K562 (cell line): ENCODE results near the gene ACO2. TPM values are rescaled to one million over a fixed set of nuclear protein-coding genes. Genes with fewer than 3 reads are reported as not detected.

Experiments
- ATAC-seq: fragments of 200-7000 bp; cut with Tn5 transposase; 3 replicates; pipeline ENCODE4 v1.9.1; 2020; ENCODE audit warnings: moderate library complexity
- BruUV-seq: library from RNA; stranded (reverse); fragments of 400-500 nt; replicated peaks from 2 replicates; lab custom pipeline; 2021; lab: Mats Ljungman, UMichigan
- CTCF ChIA-PET: fragments of 300-600 bp; formaldehyde crosslinking; extraction: SDS; loops from one replicate; lab custom pipeline; 2021; ENCODE audit warnings: low intra/inter-chr PET ratio; lab: Yijun Ruan, JAX
- POLR2A ChIA-PET: fragments of 300-600, 350-650 bp; sonication (Branson Sonifier 250); formaldehyde crosslinking; extraction: SDS; loops from one replicate; lab custom pipeline; 2021; ENCODE audit warnings: antibody characterized with exemption, inconsistent platforms; lab: Yijun Ruan, JAX
- DNase-seq, 4 experiments: peaks; one replicate each; pipeline versions ENCODE4 v3.0.0 to v3.0.0-alpha.2; 2011 to 2018; ENCODE audit warnings: low spot score in 3 of 4, mixed read lengths in 3 of 4; ENCODE audit errors: extremely low read depth in 1 of 4
- FAIRE-seq: peaks from 2 replicates; lab custom pipeline; 2011; peaks lifted over from hg19 to GRCh38; lab: Jason Lieb, UNC
- H2AFZ ChIP-seq: 2 replicates; pipeline ENCODE4 v1.6.0; 2011; ENCODE audit warnings: low read depth, low read length, control low read depth, inconsistent platforms
- H3K27ac ChIP-seq: fragments of 200-600 bp; 3 replicates; pipeline ENCODE4 v1.8.0; 2011; ENCODE audit warnings: low read depth, mild to moderate bottlenecking, control low read depth, inconsistent platforms, low read length, moderate library complexity, mixed read lengths; ENCODE audit errors: extremely low read depth
- H3K27me3 ChIP-seq, 2 experiments: fragments of 300-600 bp in 1 of 2; 2 replicates in 1 of 2; 3 replicates in 1 of 2; pipeline versions ENCODE4 v1.6.0 to v1.8.0; 2011; ENCODE audit warnings: inconsistent platforms in 2 of 2, low read length in 2 of 2, mild to moderate bottlenecking in 1 of 2, mixed read lengths in 1 of 2, moderate library complexity in 1 of 2; ENCODE audit not compliant: control insufficient read depth in 2 of 2, insufficient read depth in 2 of 2
- H3K36me3 ChIP-seq: fragments of 300-600 bp; 3 replicates; pipeline ENCODE4 v1.8.0; 2011; ENCODE audit warnings: mild to moderate bottlenecking, low read length, inconsistent platforms; ENCODE audit not compliant: control insufficient read depth, insufficient read depth
- H3K4me1 ChIP-seq, 2 experiments: fragments of 200-600 bp in 1 of 2; replicated peaks in 1 of 2; 2 replicates in 1 of 2; 3 replicates in 1 of 2; pipeline versions ENCODE4 v1.5.1 to v1.8.0; 2011; ENCODE audit warnings: inconsistent platforms in 2 of 2, low read length in 2 of 2, mild to moderate bottlenecking in 1 of 2, mixed read lengths in 1 of 2, moderate library complexity in 1 of 2; ENCODE audit not compliant: control insufficient read depth in 2 of 2, insufficient read depth in 2 of 2
- H3K4me2 ChIP-seq: 2 replicates; pipeline ENCODE4 v1.6.1; 2011; ENCODE audit warnings: low read length, control low read depth, inconsistent platforms, mixed read lengths; ENCODE audit not compliant: insufficient read depth
- H3K4me3 ChIP-seq: fragments of 200-600 bp; sonication (generic), shearing (Covaris generic); 2 replicates; pipeline ENCODE4 v1.5.1; 2016; ENCODE audit warnings: control low read depth, inconsistent platforms
- H3K79me2 ChIP-seq: fragments of 200-600 bp; 3 replicates; pipeline ENCODE4 v1.8.0; 2011; ENCODE audit warnings: low read length, inconsistent platforms; ENCODE audit not compliant: control insufficient read depth, insufficient read depth
- H3K9ac ChIP-seq, 2 experiments: 2 replicates each; pipeline versions ENCODE4 v1.6.0 to v1.6.1; 2011; ENCODE audit warnings: low read depth in 2 of 2, low read length in 2 of 2, control low read depth in 1 of 2, inconsistent platforms in 1 of 2, mild to moderate bottlenecking in 1 of 2, mixed read lengths in 1 of 2; ENCODE audit not compliant: insufficient read depth in 1 of 2
- H3K9me1 ChIP-seq: one replicate; pipeline ENCODE4 v1.6.0; 2011; ENCODE audit warnings: inconsistent platforms, mild to moderate bottlenecking, low read length, moderate library complexity; ENCODE audit not compliant: control insufficient read depth, insufficient read depth
- H3K9me3 ChIP-seq: replicated peaks from 2 replicates; pipeline ENCODE4 v1.5.1; 2011; ENCODE audit warnings: low read depth, low read length, inconsistent platforms; ENCODE audit not compliant: control insufficient read depth, insufficient read depth
- H4K20me1 ChIP-seq: replicated peaks from 2 replicates; pipeline ENCODE4 v1.6.1; 2011; ENCODE audit warnings: low read length, inconsistent platforms, mixed read lengths; ENCODE audit not compliant: control insufficient read depth, insufficient read depth
- BCOR ChIP-seq: fragments of 450-650 bp; IDR thresholded peaks from 2 replicates; pipeline ENCODE4 v1.6.1; 2016
- CBX8 ChIP-seq: fragments of 200-600 bp; sonication (generic); IDR thresholded peaks from 2 replicates; pipeline ENCODE4 v1.6.1; 2012; ENCODE audit warnings: borderline replicate concordance, mixed run types, low read depth, mild to moderate bottlenecking, moderate library complexity, mixed read lengths, low read length, control low read depth, inconsistent platforms; ENCODE audit not compliant: poor library complexity, severe bottlenecking; ENCODE audit errors: extremely low read depth
- ETV5 ChIP-seq: sonication (generic); formaldehyde crosslinking; IDR thresholded peaks from 2 replicates; pipeline ENCODE4 v1.4.0; 2020; ENCODE audit warnings: low read depth, mild to moderate bottlenecking, missing genetic modification reagents
- NR2C2 ChIP-seq, 2 experiments: fragments of 200-800 bp in 1 of 2; sonication (Bioruptor generic) in 1 of 2; sonication (generic) in 1 of 2; formaldehyde crosslinking in 1 of 2; IDR thresholded peaks; 2 replicates each; pipeline versions ENCODE4 v1.6.1 to v1.8.0; 2016 to 2022; ENCODE audit warnings: mild to moderate bottlenecking in 1 of 2, missing compliant biosample characterization in 1 of 2, missing genetic modification characterization in 1 of 2, missing genetic modification reagents in 1 of 2
- PBX2 ChIP-seq, 2 experiments: IDR thresholded peaks in 1 of 2; conservative IDR thresholded peaks in 1 of 2; 2 replicates each; pipeline ENCODE4 v1.6.1; 2016; ENCODE audit warnings: low read depth in 2 of 2, mild to moderate bottlenecking in 1 of 2, missing compliant biosample characterization in 1 of 2, missing genetic modification characterization in 1 of 2, moderate library complexity in 1 of 2
- POLR2AphosphoS2 ChIP-seq: IDR thresholded peaks from 2 replicates; pipeline ENCODE4 v1.6.1; 2012; ENCODE audit warnings: low read length, improper control_type of control experiment
- TSC22D4 ChIP-seq: fragments of 450-650 bp; IDR thresholded peaks from 2 replicates; pipeline ENCODE4 v1.6.1; 2016; ENCODE audit warnings: missing genetic modification characterization, missing biosample characterization, control low read depth
- XRCC4 ChIP-seq: IDR thresholded peaks from one replicate; pipeline ENCODE4 v1.6.1; 2011; ENCODE audit not compliant: insufficient read depth, insufficient read length; ENCODE audit errors: extremely low read depth
- ZNF609 ChIP-seq: sonication (generic); formaldehyde crosslinking; IDR thresholded peaks from 2 replicates; pipeline ENCODE4 v1.8.1; 2023; ENCODE audit warnings: missing genetic modification reagents, mild to moderate bottlenecking, borderline replicate concordance
- WGBS: fragments of 100-300 bp; shearing (Covaris generic); methylation state at CpG from one replicate; pipeline ENCODE4 v1.1.6; 2016; ENCODE audit warnings: low coverage, mixed read lengths; ENCODE audit not compliant: insufficient coverage; ENCODE audit errors: missing lambda C conversion rate; 5-methylcytosine and 5-hydroxymethylcytosine counted together
- in situ Hi-C: fragments of 300-500 bp; cut with MboI; formaldehyde crosslinking; loops from 4 replicates; pipeline ENCODE4 v1.15.0; 2018; ENCODE audit warnings: inconsistent platforms, mixed read lengths
- intact Hi-C: fragments of 100-400 bp; cut with micrococcal nuclease; formaldehyde crosslinking; loops from 2 replicates; pipeline ENCODE4 v1.14.2; 2022
- polyA plus RNA-seq, 8 experiments: library from polyadenylated mRNA; depleted of rRNA in 4 of 8; stranded (reverse) in 5 of 8; unstranded in 3 of 8; fragments of >200 nt; fragmentation: Nextera tagmentation in 2 of 8; fragmentation: Illumina TruSeq in 1 of 8; extraction: Ambion mirVana in 2 of 8; extraction: Trizol in 1 of 8; gene quantifications; 2 replicates each; pipeline versions ENCODE4 v1.2.1 to v1.2.3, GENCODE V29; 2011 to 2014; ENCODE audit warnings: inconsistent platforms in 1 of 8, missing spikeins in 1 of 8
- total RNA-seq, 7 experiments: library from RNA; depleted of rRNA in 6 of 7; stranded (reverse); fragments of >200 nt in 6 of 7; fragmentation: Illumina TruSeq in 2 of 7; extraction: Trizol in 2 of 7; gene quantifications; 2 replicates each; pipeline versions ENCODE4 v1.2.1 to v1.2.3, GENCODE V29; 2011 to 2021; ENCODE audit warnings: low replicate concordance in 1 of 7

Gene ACO2
- total and polyA plus RNA-seq, 9 of the 15 experiments (the other 6 are each of a cell fraction or from before 2014, with no cell fraction given) = 16.2 to 119 (median 43.2) TPM

GRCh38 chr22:41560095-41560471 is 91.2 kb downstream of the ACO2 start:
- DNase-seq = no peak
- WGBS = 70% methylated on average over 5 of the region's 6 CpGs
- Histone ChIP-seq H3K9me3 (no peaks in the 10 kb centered on the region), H3K9ac (peak overlapping the region in 1 of 2 experiments; percentile 61; a peak in 1 of 4 replicates), H3K79me2 (no peaks in the 10 kb centered on the region), H3K4me3 (no peak overlapping the region), H3K36me3 (no peaks in the 10 kb centered on the region), H2AFZ (no peak overlapping the region), H3K9me1 (no peaks in the 10 kb centered on the region), H3K27me3 (no peaks in the 10 kb centered on the region), H3K4me1 (peaks cover 14 to 46% of the 10 kb centered on the region in 2 experiments; a peak in 4 of 5 replicates), H3K27ac (no peak overlapping the region), H4K20me1 (no peaks in the 10 kb centered on the region), H3K4me2 (no peak overlapping the region)
- intact Hi-C loops (no loop called here), in situ Hi-C loops (no loop called here)
- no peak for ATAC-seq
- no peak for TF ChIP-seq NR2C2 (CRISPR knock-in tag; IDR thresholded peaks at IDR 0.05)
- TF ChIP-seq NR2C2 (tag; IDR thresholded peaks at IDR 0.05) = no peak
- no peak for TF ChIP-seq TSC22D4 (tag)
- no peak for TF ChIP-seq XRCC4
- TF ChIP-seq POLR2AphosphoS2 = no peak
- no peak for TF ChIP-seq ZNF609
- no peak for TF ChIP-seq PBX2 (CRISPR knock-in tag; IDR thresholded peaks at IDR 0.05; ENCODE audit: low read depth)
- TF ChIP-seq PBX2 (tag; conservative IDR thresholded peaks at IDR 0.05; ENCODE audit: low read depth) = no peak
- TF ChIP-seq CBX8 = no peak
- TF ChIP-seq BCOR = no peak
- TF ChIP-seq ETV5 = no peak
- BruUV-seq = no TSS peak
- ChIA-PET POLR2A (interaction anchor here (1.1 to 1.6 kb wide), 3 partner anchors 14 to 113 kb away, joined by 3 to 4 read pairs (median 3); no protein-coding TSS in a partner anchor), CTCF (no interaction called here)
- no peak for FAIRE-seq
